Umbilical cord (tissue), 2 donors: ENCODE data around the gene TRAPPC6A. TPM values are rescaled to one million over a fixed set of nuclear protein-coding genes. Genes with fewer than 3 reads are reported as not detected.

ENCODE experiments used
- DNase-seq: peaks from one replicate; pipeline ENCODE4 v3.0.0-alpha.2; 2015; ENCODE audit warnings: low spot score
- total RNA-seq: library from RNA; depleted of rRNA; stranded (reverse); fragments of >200 nt; gene quantifications from one replicate; pipeline ENCODE4 v1.2.3, GENCODE V29; 2014; ENCODE audit warnings: low replicate concordance; ENCODE audit not compliant: insufficient read depth

Gene TRAPPC6A
- total RNA-seq, 1 donor from 2014 or later, result 12.5 TPM

DNA sequence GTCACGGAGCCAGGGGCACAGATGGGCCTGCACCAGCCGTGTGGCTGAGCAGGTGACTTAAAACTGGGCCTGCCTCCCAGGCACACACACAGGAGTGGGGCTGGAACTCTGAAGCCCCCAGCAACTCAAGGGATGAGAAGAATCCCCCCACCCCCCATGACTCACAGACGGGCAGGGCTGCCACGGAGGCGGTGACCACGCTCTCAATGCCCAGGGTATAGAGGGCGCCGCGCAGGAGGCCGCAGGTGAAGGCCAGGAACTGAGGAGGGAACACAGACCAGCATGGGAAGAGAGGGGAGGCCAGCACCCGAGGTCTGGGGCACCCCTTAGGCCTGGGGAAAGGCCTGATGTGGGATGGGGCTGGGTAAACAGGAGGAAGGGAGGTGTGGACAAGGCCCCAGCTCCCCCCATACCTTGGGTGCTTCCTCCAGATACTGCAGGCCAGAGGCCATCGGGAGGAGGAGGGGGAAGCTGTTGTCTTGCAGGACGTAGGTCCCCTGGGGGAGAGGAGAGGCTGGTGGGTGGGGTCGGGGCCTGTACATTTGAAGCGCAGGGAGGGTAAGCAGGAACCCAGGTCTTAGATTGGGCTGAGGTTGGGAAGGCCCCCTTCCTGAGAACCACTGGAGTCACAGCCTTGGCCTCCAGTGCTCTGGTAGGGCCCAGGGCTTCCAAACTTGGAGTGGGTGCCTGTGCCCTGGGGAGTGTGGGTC is 14.1 kb downstream of the TRAPPC6A start:
- no peak for DNase-seq

DNA sequence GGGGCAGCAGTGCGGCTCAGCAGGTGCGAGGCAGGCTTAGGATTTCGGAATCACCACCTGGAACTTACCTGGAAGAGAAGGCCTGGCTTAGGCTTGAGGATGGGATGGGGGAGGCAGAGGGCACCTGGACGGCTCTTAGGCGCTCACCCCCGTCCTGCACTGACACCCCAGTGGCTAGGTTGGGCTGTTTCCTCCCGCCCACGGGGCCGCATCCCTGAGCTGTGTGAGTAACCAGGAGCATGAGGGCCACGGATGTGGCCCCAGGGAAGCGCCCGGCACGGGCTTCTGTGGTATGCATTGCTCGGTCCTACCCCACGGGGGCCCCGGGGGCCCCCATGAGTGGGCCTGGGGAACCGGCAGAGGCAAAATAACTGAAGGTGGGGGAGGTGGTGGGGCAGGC is 14.9 kb downstream of the TRAPPC6A start:
- DNase-seq, result no peak

DNA sequence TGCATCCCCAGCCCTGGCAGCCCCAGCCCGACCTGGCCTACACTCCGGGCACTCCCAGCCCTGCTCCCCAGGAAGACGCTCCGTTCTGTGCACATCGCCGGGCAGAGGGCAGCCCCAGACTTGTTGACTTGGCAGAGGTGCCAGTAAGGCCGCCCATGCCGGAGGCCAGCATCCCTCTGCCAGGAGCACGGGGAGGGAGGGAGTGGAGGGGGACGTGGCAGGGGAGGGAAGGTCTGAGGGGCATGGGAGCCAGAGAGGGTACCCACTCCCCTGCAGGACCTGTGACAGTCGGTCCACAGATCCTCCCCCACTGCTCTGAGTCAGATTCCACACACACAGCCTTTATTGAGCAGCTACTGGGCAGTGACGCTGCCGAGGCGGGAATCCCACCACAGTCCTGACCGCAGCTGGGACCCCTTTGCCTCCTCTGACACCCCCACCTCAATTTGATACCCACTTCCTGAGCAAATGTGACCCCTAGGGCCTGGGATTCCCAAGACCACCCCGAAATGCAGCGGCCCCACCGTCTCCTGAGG is 15.4 kb downstream of the TRAPPC6A start:
- DNase-seq, result no peak

DNA sequence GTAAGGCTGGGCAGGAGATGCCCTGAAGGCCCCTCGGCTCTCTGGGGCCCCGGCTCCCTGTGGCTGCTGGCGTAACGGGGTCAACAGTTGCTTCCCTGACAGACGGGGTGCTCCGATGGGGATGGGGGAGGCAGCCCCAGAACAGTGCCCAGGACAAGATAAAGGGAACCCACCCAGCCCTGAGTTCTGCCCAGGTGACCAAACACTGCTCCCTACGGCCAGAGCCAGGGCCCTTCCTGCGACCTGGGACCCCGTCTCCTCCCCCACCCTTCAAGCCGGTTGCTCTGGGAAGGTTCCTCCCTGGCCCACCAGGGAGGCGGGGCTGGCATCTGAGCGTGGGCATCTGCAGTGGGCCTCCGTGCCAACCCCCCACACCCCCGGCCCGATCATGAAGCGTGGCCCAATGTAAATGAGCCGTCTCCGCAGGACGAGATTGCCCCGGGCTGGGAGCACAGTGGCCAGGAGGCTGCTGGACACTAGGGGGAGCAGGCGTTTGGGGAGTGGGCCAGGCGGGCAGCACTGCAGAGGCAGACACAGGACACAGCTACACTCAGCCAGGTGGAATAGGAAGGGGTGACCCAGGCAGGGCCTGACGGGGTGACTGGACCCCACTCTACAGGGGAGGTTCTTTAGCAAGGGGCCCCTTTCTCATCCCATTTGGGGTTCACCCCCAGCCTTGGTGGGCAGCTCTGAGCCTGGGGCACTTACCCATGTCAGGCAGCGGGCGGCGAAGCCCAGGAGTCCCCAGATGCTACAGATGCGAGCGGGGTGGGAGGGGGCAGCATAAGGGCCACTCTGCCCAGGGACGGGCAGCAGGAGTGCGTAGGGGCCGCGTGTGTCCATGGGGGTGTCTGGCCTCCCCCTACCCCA is 16.1 kb downstream of the TRAPPC6A start:
- DNase-seq, result no peak

DNA sequence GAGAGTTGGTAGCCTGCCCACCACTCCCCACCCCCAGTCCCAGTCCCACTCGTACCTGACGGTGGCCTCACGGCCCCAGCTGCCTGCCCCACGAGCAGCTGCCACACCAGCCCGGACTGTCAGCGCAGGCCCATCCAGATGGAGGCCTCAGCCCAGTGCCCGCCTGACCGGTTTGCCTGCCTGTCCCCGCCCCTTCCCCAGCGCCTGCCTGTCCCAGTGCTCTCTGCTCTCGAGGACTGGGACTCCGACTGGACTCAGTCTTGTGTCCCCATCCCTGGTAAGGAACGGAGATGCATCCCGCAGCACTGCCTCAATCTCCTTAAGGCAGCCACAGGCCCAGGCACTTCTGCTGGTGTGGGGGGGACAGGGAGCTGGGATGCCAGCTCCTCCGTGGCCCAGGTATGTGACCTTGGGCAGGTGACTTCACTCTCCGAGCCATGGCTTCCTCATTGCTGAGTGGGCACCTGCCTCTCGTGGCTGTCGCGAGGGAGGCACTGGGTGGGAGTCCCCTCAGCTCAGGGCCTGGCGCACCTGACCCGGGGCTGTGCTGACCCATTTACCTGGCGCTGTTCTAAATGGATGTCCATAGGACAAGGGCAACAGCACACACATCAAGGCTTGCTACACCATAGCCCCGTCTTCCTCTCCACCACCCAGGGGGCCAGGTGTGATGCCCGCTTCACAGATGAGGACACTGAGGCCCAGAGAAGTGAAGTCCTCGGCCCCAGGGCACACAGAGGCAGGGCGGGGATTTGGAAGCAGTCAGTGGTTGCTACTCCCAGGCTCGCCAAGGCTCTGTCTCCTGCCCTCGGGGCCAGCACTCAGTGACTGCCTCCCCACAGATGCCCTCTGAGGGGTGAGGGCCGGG is 16.9 kb downstream of the TRAPPC6A start, which contains the start of gene NKPD1:
TSS of gene NKPD1 (minus strand) at position 113 of the 868 bp plus-strand sequence. CDS start 832 bp downstream, outside the sequence.
- DNase-seq, result no peak

DNA sequence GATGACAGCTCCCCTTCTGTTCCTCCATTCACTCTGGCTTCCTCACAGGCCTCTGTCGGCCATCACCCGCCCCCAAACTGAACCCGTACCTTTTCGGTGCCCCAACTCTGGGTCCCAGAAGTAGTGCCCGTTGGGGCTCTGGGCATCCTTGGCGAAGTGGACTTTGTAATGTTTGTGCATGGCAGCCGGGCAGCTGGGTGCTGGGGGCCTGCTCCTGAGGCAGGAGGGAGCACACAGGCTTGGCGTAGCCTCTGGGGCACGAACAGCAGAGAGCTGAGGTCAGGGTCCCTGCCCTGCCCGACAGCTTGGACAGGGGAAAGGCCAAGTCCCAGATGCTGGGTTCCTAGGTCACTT is 18.1 kb downstream of the TRAPPC6A start:
- DNase-seq, result no peak

DNA sequence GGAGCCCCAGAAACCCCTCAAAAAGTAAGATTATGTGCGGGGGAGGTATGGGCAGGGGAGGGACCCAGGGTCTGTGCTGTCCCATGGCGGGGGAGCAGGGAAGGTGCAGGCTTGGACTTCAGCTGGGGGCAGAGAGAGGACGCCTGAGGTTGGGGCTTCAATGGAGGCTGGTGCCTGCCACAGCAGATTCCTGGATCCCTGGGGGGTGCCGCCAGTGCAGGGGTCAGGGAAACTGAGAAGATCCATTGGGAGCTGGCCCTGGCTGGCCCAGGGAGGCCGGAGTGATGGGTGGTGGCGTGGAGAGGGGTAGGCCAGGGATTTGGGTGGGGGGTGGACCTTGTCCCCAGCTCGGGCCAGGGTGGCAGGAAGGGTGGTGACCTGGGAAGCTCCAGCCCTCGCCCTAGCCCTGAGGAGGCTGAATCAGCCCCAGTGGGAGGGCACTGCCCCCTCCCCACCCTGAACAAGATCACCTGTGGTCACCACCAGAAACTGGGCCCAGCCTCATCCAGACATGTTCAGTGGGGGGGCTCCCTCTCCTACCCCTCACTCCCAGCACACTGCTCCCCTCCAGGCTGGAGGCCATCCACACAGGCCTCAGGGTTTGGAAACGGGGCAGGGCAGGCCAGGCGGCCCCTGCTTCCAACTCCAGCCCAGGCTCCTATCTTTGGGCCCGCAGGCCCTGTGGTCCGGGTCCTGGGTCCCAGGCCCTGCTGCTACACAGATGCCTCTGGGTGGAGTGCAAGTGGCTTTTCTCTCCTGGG is 18.6 kb downstream of the TRAPPC6A start:
- DNase-seq, result no peak

DNA sequence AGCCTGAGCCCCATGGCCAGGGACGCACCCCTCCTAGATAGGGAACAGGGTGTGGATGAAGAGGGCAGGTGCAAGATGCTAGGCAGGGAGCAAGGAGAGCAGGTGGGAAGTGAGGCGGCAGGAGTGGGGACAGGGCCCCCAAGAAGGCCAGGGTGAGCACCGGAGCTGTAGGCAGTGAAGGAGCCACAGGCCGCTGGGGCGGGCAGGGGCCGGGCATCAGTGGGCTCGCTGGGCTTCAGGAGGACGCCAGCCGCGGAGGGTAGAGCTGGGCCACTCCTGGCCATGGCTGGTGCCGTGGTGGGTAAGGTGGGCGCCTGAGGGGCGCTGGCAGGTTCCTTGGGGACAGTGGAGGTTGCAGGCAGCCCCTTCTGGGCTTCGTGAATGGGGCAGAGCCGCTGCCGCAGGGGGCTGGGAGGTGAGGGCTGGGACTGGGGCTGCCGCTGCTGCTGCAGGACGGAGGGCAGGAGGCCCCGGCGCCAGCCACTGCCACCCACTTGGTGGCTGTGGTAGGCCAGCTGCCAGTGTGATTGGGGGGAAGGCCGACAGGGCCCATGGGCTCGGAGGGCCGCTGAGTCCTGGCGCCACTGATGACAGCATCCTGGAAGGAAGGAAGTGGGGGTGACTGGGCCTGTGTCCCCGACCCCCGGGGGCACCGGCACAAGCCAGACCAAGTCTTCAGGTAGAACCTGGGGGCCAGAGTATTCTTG is 19.4 kb downstream of the TRAPPC6A start:
- DNase-seq, result no peak

DNA sequence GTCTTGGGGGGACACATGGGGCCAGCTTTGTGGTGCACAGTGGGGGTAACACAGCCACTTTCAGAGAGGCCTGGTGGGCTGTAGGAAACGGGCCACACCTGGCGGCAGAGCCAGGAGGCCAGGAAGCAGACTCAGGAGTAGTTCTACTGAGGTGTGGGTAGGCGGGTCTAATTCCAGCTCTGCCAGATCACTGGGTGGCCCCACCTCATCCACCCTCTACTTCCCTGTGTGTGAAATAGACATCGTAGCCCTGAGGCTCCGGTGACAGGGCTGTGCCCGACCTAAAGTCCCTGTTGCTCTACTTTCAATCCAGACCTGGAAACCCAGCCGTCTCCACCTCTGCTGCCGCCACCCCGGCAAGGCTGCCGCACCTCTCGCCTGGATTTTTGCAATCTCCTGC is 21.3 kb downstream of the TRAPPC6A start:
- no peak for DNase-seq

DNA sequence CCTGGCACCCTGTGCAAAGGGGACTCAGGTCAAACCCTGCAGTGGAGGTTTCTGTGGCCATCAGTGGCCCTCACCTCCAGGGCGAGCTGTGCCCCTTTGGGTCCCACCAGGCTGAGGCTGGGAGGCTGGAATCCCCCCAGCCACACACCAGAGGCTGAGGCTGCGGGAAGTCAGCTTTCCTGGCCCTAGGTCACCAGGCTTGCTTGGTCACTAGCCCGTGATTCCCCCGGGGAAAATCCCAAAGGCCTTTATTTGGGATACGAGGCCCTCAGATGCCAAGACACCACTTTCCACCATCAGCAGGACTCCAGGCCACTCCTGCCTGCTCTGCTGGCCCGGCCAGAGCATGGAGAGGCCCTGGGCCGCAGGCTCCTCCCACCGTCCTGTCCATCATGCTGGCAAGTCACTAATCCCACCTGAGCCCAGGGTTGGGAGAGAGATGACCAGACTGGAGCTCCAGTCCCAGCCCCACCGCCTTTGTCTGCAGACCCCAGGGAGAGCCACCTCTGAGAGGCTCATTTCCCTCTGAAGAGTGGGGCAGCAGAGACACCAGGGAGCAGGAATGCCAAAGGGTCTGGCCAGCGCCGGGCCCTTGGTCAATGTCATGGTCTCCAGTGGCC is 21.9 kb downstream of the TRAPPC6A start:
- no peak for DNase-seq

DNA sequence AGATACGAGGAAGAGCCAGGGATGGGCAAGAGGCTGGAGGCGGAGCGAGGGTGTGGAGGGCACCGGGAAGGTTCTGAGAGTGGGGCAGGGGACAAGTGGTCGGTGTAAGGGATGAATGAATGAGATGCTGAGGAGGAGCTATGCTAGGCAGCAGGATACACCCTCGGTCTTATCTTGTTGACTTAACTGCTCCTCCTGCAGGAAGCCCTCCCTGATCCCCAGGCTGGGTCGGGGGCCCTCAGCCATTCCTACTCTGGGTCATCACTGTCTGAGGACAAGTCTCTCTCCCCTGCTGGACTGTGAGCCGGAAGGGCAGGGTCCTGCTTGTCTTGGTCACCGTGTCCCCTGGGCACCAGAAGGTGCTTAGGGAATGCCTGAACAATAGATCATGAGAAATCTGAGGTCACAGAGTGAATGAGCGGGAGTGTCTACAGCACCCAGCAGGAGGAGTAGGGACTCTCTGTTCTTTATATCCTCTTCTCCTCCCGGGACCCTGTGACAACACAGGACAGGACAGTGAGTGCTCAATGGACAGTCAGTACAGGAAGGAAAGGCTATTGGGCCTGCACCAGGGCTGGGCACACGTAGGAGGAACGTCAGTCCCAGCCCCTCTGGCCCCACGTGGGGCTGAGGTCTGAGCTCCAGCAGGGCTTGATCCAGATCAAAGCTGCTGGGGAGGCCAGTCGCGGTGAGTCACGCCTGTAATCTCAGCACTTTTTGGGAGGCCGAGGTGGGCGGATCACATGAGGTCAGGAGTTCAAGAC is 23.8 kb downstream of the TRAPPC6A start:
- peak; percentile 70 for DNase-seq

DNA sequence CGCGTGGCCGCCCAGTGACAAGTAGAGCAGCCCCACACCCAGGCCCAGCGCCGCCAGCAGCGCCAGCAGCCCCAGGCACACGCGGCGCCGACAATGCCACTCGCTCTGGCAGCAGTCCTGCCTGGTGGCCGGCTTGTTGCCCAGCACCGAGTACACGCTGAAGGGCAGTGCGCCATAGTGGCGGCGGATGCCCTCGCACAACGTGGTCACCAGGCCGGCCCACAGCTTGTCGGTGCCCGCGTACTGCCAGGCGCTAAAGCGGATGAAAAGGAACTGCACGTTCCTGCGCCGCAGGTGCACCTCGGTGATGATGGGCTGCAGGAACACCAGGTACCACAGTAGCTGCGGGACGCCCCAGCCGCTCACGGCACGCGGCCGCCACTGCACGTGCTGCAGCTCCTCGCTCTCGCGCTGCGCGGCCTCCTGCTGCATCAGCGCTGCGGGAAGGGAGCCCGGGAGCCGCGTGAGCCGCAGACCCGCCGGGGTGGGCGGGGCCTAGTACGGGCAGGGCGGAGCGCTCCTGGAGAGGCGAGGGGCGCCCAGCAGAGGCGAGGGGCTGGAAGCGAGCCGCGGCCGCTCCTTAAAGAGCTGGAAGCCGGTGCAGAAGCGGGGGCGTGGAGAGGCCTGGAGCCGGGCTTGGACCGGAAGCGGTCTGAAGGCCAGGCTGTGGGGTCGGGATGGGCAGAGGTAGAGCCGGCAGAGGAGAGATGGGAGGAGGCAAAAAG is 24.5 kb downstream of the TRAPPC6A start:
- no peak for DNase-seq

DNA sequence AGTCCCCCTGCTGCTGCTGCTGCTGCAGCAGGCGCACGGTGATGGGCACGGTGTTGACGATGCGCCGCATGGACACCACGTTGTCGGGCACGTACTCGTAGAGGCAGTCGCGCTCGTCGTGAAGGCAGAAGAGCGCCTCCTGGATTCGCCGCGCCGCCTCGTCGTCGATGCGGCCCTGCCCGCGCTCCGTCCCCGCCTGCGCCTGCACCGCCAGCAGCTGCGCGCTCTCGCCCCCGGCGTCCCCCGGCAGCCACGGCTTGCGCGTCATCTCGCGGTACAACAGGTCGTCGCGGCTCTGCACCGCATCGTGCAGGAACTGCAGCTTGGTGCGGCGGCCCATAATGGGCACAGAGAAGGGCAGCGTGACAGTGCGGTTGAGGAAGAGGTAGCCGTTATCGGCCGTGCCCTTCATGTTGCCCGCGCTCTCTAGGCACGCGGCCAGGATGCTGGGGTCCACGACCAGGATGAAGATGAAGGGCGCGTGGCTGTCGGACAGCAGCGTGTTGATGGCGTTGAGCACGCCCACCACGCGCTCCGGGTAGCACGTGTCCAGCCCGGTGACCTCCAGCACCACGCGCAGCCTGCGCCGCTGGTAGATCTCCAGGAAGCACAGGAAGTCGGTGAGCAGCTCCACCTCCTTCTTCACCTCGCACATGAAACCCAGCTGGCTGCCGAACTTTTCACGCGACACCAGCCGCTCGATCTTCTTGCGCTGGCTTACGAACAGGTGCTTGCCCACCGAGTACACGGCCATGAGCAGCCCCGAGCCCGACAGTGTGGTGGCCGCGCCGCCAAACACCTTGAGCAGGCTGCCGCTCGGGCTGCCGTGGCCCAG is 25.3 kb downstream of the TRAPPC6A start:
- peak; percentile 28 for DNase-seq

DNA sequence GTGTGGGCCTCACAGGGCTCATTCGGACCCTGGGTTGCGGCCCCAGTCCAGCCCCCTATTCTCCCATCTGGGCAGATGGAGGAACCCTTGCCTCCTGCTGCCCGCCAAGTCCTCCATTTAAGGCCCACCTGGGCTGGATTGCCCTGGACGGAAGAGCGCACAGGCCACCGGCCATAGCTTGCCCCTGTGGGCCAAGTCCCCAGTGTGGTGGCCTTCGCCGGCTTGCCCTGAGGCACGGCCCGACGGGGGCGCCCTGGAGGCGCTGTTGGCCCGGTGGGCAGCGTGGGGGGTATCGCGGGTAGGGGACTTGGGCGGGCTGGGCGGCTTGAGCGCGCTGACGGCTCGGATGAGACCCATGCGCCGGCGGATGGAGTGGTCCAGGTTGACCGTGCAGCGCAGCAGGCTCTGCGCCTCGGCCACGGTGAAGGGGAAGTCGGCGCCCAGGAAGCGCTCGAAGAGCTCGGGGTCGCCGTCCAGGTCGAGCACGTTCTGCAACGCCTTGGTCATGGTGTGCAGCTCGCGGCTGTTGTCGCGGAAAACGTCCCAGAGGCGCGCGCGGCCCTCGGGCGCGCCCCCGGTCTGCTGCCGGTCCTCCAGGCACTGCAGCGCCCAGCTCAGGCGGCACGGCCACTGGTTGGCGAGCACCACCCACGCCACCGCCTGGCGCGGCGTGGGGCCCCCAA is 26.1 kb downstream of the TRAPPC6A start:
- DNase-seq, result no peak

DNA sequence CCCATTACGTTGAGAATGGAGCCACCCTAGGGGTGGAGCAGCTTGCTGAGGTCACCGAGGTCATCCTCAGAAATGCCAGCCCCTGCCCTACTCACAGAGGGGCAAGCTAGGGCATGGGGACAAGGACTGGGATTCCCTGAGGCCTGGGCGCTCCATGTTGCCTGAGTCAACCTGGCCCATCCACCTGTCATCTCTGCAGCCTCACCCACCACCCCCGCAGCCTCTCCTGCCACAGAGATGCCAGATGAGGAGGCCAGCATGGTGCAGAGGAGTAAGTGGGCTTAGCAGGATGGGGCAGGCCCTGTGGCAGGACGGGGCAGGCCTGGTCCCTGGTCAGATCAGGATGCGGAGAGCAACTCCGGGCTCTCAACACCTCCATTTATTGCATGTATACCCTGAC is 26.7 kb downstream of the TRAPPC6A start:
- DNase-seq, result no peak

DNA sequence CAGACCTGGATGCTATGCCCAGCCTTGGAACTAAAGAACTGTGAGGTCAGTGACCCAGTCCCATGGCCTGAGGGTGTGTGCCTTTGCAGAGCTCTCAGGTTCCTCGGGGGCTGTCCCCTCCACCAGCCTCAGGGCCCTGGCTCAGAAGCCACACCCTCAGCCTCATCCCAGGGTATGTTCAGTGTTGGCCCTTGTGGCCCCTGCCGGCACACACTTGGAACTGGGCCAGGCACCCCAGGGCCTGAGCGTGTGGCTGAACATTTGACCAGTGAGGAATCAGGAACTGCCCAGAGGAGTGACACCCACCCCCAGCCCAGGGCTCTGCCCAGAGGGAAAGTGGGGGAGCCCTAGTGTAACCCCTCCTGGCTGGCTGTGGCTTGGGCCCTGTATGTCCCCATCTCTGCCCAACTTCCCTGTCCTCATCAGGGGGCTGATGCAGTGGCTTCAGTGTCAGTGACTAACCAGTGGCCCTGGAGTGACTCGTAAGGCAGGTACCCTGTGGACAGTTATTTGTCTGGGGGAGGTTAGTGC is 27.2 kb downstream of the TRAPPC6A start:
- no peak for DNase-seq

DNA sequence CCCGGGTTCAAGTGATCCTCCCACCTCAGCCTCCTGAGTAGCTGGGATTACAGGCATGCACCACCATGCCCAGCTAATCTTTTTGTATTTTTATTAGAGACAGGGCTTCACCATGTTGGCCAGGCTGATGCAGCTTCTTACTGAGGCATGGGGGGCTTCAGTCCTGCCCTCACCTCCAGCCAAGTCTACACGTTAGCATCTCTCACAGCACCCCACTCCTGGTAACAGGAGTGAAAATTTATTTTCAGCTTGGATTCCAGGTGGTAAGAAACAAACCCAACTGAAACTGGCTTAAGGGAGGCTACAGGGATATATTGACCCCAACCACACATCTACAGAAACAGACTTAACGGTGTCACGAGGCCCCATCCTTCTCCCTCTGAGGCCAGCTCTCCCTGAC is 27.9 kb downstream of the TRAPPC6A start:
- no peak for DNase-seq
